Activated CD8-positive, alpha-beta memory T cell treated with anti-CD3 and anti-CD28 coated beads for 48 hours (primary cell): ENCODE data around the gene CBFA2T2.
"Not testable (repeated sequence)": the region's sequence is repeated elsewhere in the genome, so short reads cannot be mapped to it uniquely, and the experiment has no call there.

Experiments
- DNase-seq, 3 experiments: peaks; one replicate each; pipeline ENCODE4 v3.0.0-alpha.2; 2020; ENCODE audit warnings: low read depth in 2 of 3, low spot score in 2 of 3

Gene CBFA2T2

GRCh38 chr20:33503564-33503963, 13.7 kb downstream of the CBFA2T2 start:
- DNase-seq, result no peak

- DNase-seq, result no peak
These were observed 16.7 kb downstream of the CBFA2T2 start for GRCh38 chr20:33506576-33506975.

DNA sequence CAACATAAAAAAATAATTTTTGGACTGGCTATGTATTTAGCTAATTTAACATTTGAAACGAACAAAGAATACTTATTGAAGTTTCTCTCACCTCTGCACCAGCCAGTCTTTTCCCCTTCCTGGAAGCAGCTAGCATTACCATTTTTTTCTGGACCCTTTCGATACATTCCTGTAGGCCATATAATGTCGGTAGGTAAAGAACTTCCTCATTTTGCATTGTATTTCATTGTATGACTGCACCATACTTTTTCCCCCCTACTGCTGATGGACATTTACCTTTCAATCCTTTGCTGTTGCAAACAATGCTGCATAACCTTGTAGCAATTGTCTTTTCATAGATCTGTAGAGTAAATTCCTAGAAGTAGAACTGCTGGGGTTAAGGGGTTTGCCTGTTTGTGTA, 17.6 kb downstream of the CBFA2T2 start:
- DNase-seq, result no peak

DNA sequence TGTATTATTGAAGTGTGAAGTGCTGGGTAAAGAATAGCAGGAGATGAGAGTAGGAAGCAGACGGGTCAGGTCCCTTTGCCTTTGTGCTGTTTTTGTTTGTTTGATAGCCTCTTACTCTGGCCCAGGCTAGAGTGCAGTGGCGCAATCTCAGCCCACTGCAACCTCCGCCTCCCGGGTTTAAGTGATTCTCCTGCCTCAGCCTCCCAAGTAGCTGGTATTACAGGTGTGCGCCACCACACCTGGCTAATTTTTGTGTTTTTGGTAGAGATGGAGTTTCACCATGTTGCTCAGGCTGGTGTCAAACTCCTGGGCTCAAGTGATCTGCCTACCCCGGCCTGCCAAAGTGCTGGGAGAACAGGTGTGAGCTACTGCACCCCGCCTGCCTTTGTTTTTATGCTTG, 18.1 kb downstream of the CBFA2T2 start:
- DNase-seq, result not testable (repeated sequence)

GRCh38 chr20:33509057-33509456, 19.2 kb downstream of the CBFA2T2 start:
- not testable (repeated sequence) for DNase-seq

DNA sequence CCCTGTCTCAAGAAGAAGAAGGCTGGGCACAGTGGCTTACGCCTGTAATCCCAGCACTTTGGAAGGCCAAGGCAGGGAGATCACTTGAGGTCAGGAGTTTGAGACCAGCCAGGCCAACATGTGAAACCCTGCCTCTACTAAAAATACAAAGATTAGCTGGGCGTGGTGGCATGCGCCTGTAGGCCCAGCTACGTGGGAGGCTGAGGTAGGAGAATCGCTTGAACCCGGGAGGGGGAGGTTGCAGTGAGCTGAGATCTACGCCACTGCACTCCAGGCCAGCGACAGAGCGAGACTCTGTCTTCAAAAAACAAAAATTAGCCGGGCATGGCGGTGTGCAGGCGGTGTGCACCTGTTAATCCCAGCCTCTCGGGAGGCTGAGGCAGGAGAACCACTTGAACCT, 22.0 kb downstream of the CBFA2T2 start:
- not testable (repeated sequence) for DNase-seq

DNA sequence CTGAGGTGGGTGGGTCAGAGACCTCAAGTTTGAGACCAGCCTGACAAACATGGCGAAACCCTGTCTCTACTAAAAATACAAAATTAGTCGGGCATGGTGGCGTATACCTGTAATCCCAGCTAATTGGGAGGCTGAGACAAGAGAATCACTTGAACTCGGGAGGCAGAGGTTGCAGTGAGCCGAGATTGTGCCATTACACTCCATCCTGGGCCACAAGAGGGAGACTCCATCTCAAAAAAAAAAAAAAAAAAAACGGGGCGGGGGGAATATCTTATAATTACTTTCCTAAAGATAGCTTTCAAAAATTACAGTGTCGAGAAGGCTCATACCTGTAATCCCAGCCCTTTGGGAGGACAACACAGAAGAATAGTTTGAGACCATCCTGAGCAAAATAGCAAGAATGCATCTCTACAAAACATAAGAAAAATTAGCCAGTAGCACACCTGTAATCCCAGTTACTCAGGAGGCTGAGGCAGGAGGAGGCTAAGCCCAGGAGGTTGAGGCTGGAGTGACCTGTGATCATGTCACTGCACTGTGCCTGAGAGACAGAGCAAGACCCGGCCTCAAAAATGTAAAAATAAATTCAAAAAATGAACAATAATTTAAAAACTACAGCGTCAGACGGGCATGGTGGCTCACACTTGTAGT, 25.8 kb downstream of the CBFA2T2 start:
- DNase-seq, result no peak

GRCh38 chr20:33516882-33517281, 27.0 kb downstream of the CBFA2T2 start:
- no peak for DNase-seq

GRCh38 chr20:33518071-33518470, 28.2 kb downstream of the CBFA2T2 start:
- no peak for DNase-seq

- DNase-seq, result no peak
These were observed 31.6 kb downstream of the CBFA2T2 start for GRCh38 chr20:33521461-33521860.

- no peak for DNase-seq
These were observed 32.4 kb downstream of the CBFA2T2 start for GRCh38 chr20:33522256-33522820.

DNA sequence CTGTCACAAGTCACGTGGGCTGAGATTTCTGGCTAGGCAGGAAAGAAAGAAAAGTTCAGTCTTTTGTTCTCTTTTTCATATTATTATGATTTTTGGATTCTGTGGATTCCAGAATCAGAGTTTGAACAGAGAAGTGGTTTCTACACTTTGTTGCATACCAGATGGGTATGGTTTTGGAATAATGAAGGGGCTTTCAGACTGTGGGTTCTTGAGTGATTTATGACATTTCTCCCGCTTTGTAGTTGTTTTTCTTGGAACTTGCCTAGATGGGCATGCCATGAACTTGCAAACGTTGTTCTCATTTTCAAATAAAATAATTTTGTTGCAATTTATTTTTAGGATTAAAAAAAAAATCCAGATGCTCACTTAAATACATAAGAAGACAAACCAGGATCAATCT, 34.4 kb downstream of the CBFA2T2 start:
- DNase-seq, result no peak

GRCh38 chr20:33526769-33527168, 36.9 kb downstream of the CBFA2T2 start:
- DNase-seq, result no peak

GRCh38 chr20:33531047-33531877, 41.4 kb downstream of the CBFA2T2 start:
- no peak for DNase-seq

GRCh38 chr20:33531885-33532284, 42.0 kb downstream of the CBFA2T2 start:
- DNase-seq, result no peak

GRCh38 chr20:33532753-33533459, 43.0 kb downstream of the CBFA2T2 start:
- no peak for DNase-seq

GRCh38 chr20:33535717-33536116, 45.8 kb downstream of the CBFA2T2 start:
- not testable (repeated sequence) for DNase-seq

DNA sequence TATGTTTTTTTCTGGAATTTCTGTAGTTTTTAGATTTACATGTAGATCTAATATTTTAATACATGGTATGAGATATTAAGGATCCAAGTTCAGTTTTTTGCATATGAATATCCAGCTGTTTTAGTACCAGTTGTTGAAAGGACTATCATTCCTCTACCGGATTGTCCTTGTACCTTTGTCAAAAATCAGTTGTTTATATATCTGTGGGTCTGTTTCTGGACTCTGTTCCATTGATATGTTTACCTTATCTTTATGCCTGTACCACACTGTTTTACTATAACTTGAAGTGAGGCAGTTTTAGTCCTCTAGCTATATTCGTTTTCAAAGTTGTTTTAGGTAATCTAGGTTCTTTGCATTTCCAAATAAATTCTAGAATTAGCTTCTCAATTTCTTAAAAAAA, 47.7 kb downstream of the CBFA2T2 start:
- no peak for DNase-seq

- no peak for DNase-seq
These were observed 49.2 kb downstream of the CBFA2T2 start for GRCh38 chr20:33539129-33539528.

DNA sequence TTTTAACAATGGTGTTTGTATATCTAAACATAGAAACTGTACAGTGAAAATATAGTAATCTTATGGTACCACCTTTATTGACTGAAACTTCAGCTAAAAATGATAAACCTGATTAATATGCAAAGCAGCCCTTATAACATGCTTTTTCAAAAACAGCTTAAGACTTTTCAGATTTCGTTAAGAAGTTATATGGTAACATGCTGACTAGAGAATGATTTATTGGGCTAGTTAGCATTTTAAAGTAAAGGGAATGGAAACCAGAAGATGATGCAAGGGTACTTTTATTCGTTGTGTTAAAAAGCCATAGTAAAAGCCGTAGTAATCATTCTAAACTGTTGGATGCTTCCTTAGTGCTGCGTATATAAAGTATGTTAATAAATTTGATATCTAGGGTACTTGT, 50.5 kb downstream of the CBFA2T2 start:
- DNase-seq, result no peak

DNA sequence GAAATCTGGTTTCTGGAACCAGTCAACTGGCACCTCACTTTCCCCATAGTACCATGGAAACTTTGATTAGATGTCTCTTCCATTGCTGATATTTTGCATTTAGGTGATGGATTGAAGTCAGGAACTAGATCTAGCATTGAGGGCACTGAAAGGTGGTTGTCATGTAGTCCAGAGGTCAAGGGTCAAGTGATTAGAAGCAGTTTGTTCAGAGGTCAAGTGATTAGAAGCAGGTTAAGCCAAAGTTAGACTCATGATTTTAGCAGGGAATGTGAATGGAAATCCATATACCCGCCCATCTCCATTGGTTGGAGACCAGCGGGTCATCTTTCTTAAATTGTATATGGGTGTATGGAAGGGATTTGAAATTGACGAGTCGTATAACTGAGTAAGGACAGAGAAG, 51.2 kb downstream of the CBFA2T2 start:
- no peak for DNase-seq

- DNase-seq, result no peak
These were observed 51.9 kb downstream of the CBFA2T2 start for GRCh38 chr20:33541797-33542196.
